SJSA1 (cell line): ENCODE measurements around the gene GBX1. TPM values are rescaled to one million over a fixed set of nuclear protein-coding genes. Genes with fewer than 3 reads are reported as not detected.

Source experiments
- DNase-seq, 2 experiments: peaks; one replicate each; pipeline ENCODE4 v3.0.0-alpha.2; 2015 to 2020; ENCODE audit warnings: low spot score in 2 of 2, low read depth in 1 of 2
- H3K27ac ChIP-seq: fragments of 250-450 bp; sonication (Bioruptor Pico); 2 replicates; pipeline ENCODE4 v1.5.1; 2020; ENCODE audit warnings: mild to moderate bottlenecking, moderate library complexity
- H3K27me3 ChIP-seq: fragments of 250-450 bp; sonication (Bioruptor Pico); replicated peaks from 2 replicates; pipeline ENCODE4 v1.5.1; 2020; ENCODE audit warnings: mild to moderate bottlenecking, moderate library complexity
- H3K36me3 ChIP-seq: fragments of 250-450 bp; sonication (Bioruptor Pico); 2 replicates; pipeline ENCODE4 v1.5.1; 2020; ENCODE audit warnings: mild to moderate bottlenecking
- H3K4me1 ChIP-seq: fragments of 250-450 bp; sonication (Bioruptor Pico); replicated peaks from 2 replicates; pipeline ENCODE4 v1.6.1; 2021; ENCODE audit warnings: mild to moderate bottlenecking
- H3K4me3 ChIP-seq: fragments of 250-450 bp; sonication (Bioruptor Pico); 2 replicates; pipeline ENCODE4 v1.5.1; 2020; ENCODE audit warnings: mild to moderate bottlenecking
- H3K9me3 ChIP-seq: fragments of 250-450 bp; sonication (Bioruptor Pico); replicated peaks from 2 replicates; pipeline ENCODE4 v1.5.1; 2020; ENCODE audit warnings: mild to moderate bottlenecking
- total RNA-seq: library from RNA; depleted of rRNA; stranded (reverse); fragments of >200 nt; shearing (Covaris generic); gene quantifications from 2 replicates; pipeline ENCODE4 v1.2.3, GENCODE V29; 2014

Gene GBX1
- total RNA-seq, 1 experiment from 2014 or later: not detected

DNA sequence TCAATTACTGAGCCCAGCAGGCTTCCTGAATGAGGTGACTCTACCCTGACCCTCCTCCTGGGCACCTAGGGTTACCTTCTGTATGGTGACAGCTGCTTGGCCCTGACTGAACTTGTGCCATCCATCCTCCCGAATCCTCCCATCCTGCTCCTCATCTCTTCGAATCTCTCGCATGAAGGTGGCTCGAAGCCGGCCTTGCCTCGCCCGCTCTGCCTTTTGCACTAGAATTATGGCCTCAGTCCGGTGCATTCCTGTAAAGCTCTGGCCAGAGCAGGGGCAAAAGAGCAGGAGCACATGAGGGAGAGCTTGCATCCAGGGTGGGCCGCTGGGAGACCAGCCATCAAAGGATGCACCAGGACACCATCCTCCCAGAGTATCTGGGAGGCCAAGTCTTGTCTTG lies 35.3 kb upstream of the GBX1 start:
- Histone ChIP-seq H3K4me1 (no peaks in the 10 kb centered on the region), H3K27me3 (peaks cover 24% of the 10 kb centered on the region), H3K4me3 (no peak overlapping the region), H3K36me3 (no peaks in the 10 kb centered on the region), H3K27ac (no peak overlapping the region), H3K9me3 (no peaks in the 10 kb centered on the region)
- no peak for DNase-seq

DNA sequence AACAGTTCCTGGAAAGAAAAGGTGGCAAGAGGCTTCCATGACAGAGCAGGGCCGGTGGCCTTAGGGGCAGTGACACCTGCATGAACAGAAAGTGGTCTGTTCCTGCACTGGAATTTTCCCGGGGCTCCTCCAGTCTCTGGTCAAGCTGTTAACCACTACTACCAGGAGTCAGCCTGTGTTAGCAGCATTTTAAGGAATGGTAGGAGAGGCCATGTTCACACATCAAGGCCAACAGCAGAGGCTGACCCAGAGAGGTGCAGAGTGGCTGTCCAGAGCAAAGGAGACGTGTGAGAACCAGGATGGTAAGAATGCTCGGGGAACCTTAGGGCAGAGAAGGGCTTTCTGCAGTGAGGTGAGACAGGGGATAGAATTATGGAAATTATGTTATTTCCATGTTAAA lies 34.3 kb upstream of the GBX1 start:
- Histone ChIP-seq H3K9me3 (no peaks in the 10 kb centered on the region), H3K27me3 (peaks cover 30% of the 10 kb centered on the region), H3K27ac (no peak overlapping the region), H3K4me1 (no peaks in the 10 kb centered on the region), H3K36me3 (no peaks in the 10 kb centered on the region), H3K4me3 (no peak overlapping the region)
- no peak for DNase-seq

DNA sequence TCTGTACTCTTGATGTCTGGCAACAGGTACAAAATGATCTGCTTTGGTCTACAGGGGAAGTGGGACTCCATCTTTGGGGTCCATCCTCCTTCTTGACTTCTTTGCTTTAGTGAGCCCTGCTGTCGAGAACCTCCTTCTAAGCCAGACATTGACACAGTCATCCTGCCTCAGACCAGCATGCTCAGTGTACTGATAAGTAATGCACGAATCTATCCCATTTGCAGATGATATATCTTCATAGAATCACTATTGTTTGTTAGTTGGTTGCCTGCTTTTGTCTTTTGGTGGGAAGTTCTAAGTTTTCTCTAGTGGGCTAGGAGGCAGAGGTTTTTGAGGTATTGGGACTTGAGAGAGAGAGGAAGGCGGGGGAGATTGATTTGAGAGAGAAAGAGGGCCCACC lies 33.9 kb upstream of the GBX1 start:
- no peaks in the 10 kb centered on the region for H3K9me3 ChIP-seq
- H3K36me3 ChIP-seq: no peaks in the 10 kb centered on the region
- no peaks in the 10 kb centered on the region for H3K4me1 ChIP-seq
- no peak for DNase-seq
- peaks cover 34% of the 10 kb centered on the region for H3K27me3 ChIP-seq
- no peak overlapping the region for H3K27ac ChIP-seq
- H3K4me3 ChIP-seq: no peak overlapping the region

DNA sequence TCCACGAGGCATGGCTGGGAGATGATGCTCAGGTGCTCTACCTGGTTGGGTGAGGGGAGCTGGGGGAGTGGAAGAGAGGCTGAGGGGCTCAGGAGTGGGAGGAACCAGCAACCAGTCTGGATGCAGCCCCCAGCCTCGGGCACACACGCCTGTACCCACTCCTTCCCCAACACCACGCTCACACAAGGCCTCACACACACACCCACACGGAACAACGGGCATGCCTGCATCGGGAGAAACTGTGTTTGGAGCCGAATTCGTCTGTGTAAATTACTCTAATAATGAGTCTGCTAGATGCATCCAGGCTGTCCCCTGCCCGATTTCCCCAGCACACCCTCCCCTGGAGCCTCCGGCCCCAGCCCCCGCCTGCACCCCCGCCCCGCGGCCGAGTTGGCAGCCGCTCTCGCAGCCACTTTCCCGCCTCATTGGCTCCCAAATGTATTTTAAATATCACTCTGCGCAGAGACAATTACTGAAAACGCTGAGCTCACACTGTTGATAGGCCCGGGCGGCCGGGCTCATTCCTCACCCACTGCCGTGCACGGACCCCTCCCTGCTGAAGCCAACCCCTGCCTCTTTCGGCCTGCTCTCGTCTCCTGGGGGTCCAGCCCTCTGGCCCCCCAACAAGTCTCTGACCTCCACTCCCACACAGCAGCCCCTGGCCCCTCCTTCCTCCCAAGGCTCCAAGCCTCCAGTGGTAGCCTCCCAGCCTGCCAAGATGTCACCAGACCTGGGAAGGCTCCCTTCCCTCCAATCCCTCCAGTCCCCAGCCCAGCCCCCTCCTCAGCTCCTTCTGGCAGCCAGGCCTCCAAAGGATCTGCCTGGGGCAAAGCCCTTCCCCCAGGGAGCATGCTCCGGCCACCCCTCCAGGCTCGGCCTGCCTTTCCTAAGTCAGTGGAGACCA lies 31.7 kb upstream of the GBX1 start:
- Histone ChIP-seq H3K36me3 (no peaks in the 10 kb centered on the region), H3K4me1 (no peaks in the 10 kb centered on the region), H3K27me3 (peaks cover 51% of the 10 kb centered on the region), H3K27ac (no peak overlapping the region), H3K4me3 (no peak overlapping the region), H3K9me3 (no peaks in the 10 kb centered on the region)
- DNase-seq: no peak

DNA sequence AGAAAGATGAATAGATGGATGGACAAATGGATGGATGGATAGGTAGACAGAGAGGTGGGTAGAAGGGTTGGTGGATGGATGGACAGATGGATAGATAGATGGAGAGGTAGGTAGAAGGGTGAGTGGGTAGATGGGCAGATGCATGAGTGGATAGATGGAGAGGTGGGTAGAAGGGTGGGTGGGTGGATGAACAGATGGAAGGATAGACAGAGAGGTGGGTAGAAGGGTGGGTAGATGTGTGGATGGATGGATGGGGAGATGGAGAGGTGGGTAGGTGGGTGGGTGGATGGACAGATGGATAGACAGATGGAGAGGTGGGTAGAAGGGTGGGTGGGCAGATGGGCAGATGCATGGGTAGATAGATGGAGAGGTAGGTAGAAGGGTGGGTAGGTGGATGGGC lies 30.4 kb upstream of the GBX1 start:
- Histone ChIP-seq H3K4me1 (no peaks in the 10 kb centered on the region), H3K9me3 (no peaks in the 10 kb centered on the region), H3K4me3 (no peak overlapping the region), H3K36me3 (no peaks in the 10 kb centered on the region), H3K27ac (no peak overlapping the region), H3K27me3 (peaks cover 44% of the 10 kb centered on the region)
- DNase-seq: no peak

DNA sequence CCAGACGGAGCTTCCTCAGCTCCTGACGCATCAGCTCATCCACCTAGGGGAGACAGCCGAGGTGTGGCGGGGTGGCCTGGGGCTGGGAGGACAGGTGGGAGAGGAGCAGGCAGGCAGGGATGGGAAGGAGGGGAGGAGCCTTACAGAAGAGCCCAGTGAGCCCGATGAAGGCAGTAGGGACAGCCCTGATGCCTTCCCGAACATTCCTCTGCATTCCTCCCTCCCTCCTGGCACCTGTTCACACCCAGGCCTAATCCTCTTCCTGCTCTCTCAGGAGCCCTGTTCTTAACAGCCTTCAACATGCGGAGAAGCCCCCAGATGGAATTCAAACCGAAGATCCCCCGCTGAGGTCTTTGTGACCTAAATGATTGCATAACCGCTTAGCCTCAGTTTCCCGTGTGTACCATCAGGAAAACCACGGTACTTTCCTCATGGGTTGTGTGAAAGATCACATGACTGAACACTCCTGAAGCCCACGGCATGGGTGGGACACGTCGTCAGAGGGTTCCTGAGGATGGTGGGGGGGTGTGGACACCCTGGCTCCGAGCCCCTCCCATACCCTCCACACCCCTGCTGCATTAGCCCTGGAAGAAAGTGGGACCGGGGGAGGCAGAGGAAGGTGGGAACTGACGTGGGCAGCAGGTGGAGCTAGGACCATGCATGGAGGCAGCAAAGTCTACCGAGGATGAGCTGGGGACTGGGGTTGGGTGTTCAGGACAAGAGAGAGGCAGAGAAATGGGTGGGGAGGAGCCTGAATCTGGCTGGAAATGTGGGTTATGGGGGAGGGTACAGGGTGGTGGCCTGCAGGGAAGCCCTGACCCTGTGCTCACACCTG lies 28.3 kb upstream of the GBX1 start:
- no peaks in the 10 kb centered on the region for H3K36me3 ChIP-seq
- no peak overlapping the region for H3K4me3 ChIP-seq
- DNase-seq: no peak
- H3K4me1 ChIP-seq: no peaks in the 10 kb centered on the region
- H3K9me3 ChIP-seq: no peaks in the 10 kb centered on the region
- peaks cover 44% of the 10 kb centered on the region for H3K27me3 ChIP-seq
- H3K27ac ChIP-seq: no peak overlapping the region

DNA sequence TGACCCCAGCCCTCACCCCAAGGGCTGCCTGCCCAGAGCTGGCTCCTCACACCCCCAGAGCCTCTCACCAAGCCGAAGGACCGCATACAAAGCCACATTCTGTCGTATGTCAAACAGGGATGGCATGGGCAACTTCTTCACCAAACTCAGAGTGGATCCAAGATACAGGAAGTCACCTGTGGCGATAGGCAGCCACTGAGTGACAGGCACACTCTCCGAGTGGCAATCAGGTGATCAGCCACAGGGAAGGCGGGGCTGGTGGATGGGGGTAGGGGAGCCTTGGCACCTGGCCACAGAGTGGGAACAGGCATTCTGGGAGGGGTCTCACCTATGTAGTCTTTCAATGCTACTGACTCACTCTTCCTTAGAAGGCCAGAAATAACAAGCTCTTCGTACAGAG lies 26.7 kb upstream of the GBX1 start:
- Histone ChIP-seq H3K4me3 (no peak overlapping the region), H3K9me3 (no peaks in the 10 kb centered on the region), H3K4me1 (no peaks in the 10 kb centered on the region), H3K27ac (no peak overlapping the region), H3K27me3 (peaks cover 55% of the 10 kb centered on the region), H3K36me3 (no peaks in the 10 kb centered on the region)
- no peak for DNase-seq

DNA sequence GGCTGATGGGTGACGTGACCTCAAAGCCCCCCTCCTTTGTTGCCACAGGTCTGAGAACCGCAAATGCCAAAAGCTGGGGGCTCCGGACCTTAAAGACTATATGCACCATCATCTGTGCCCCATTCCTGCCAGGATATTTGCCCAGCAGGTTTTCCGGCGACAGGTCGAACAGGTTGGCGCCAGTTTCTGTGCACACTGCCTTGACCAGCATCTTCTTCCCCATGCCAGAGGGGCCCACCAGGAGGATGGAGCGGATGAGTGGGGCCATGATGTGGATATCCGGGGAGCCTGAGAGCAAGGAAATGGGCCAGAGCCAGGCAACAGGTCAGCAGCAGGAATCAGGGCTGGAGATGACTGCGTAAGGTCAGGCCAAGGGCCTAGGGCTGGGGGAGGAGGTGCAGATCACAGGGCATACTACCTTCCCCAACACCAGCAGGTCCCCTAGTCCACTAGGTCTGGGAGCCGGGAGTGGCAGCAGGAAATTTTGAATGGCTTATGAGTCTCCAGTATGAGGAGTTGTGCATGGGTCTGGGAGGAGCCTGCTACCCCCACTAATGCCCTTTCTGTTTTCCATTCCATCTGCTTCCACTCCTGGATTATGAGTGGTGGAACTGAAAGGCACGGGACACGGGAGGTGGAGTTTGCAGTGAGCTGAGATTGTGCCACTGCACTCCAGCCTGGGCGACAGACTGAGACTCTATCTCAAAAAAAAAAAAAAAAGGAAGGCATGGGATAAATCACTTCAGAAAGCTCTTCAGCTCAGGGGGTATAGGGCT lies 25.9 kb upstream of the GBX1 start:
- H3K27me3 ChIP-seq: peaks cover 59% of the 10 kb centered on the region
- H3K36me3 ChIP-seq: no peaks in the 10 kb centered on the region
- H3K4me3 ChIP-seq: no peak overlapping the region
- H3K4me1 ChIP-seq: no peaks in the 10 kb centered on the region
- no peak overlapping the region for H3K27ac ChIP-seq
- no peaks in the 10 kb centered on the region for H3K9me3 ChIP-seq
- DNase-seq: no peak

DNA sequence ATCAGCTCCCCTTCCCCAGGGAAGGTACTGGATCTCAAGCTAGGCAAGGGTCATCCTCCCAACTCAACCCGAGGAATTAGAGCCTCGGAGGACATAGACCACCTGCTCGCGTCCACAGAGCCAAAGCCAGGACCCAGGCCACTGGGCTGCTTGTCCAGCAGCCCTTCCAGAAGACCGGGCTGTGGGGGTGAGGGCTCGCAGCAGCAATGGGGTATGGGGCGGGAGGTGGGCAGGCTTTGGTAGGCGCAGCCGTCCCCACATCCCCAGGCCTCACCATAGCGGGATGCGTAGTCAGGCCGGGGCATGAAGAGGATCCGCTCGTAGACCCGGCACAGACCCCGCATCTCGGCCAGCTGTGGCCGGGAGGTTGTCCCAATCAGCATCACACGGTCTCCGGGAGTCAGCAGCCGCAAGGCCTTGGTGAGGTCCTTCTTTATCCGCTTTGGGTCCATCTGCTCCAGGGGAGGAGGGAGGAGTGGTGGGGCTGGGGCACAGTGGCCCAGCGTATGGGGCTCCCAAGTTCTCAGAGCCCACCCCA lies 24.6 kb upstream of the GBX1 start:
- Histone ChIP-seq H3K9me3 (no peaks in the 10 kb centered on the region), H3K27ac (no peak overlapping the region), H3K36me3 (no peaks in the 10 kb centered on the region), H3K27me3 (peaks cover 54% of the 10 kb centered on the region), H3K4me1 (no peaks in the 10 kb centered on the region), H3K4me3 (no peak overlapping the region)
- no peak for DNase-seq

DNA sequence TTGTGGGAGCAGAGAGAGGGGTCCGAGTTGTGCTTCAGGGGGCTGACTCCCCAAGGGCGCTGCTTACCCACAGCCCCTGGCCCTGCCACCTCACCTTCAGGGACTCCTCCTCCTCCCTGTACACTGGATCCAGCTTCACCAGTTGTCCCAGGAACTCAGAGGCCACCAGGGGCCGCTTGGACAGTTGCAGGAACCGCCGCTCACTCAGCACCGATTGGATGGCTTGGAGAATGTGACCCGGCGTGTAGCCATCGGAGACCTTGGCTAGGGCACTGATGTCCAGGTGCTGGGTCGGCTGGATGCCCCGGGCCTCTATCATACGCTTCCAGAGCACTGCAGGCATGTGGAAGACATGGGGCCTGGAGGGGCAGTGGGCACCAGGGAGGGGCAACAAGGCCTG lies 24.1 kb upstream of the GBX1 start:
- H3K36me3 ChIP-seq: no peaks in the 10 kb centered on the region
- no peaks in the 10 kb centered on the region for H3K9me3 ChIP-seq
- H3K27me3 ChIP-seq: peaks cover 49% of the 10 kb centered on the region
- DNase-seq: no peak
- no peak overlapping the region for H3K27ac ChIP-seq
- H3K4me1 ChIP-seq: no peaks in the 10 kb centered on the region
- H3K4me3 ChIP-seq: no peak overlapping the region

DNA sequence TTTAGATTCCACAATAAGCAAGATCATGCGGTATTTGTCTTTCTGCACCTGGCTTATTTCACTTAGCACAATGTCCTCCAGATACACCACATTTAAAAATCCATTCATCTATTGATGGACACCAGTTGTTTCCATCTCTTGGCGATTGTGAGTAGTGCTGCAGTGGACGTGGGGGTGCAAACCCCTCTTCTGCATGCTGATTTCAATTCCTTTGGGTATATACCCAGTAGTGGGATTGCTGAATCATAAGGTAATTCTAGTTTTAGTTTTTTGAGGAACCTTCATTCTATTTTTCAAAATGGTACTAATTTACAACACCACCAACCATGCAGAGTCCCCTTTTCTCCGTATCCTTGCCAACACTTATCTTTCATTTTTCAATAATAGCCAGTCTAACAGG lies 21.5 kb upstream of the GBX1 start:
- DNase-seq: no peak
- Histone ChIP-seq H3K36me3 (no peaks in the 10 kb centered on the region), H3K9me3 (no peaks in the 10 kb centered on the region), H3K4me3 (no peak overlapping the region), H3K4me1 (no peaks in the 10 kb centered on the region), H3K27me3 (peaks cover 30% of the 10 kb centered on the region), H3K27ac (no peak overlapping the region)

DNA sequence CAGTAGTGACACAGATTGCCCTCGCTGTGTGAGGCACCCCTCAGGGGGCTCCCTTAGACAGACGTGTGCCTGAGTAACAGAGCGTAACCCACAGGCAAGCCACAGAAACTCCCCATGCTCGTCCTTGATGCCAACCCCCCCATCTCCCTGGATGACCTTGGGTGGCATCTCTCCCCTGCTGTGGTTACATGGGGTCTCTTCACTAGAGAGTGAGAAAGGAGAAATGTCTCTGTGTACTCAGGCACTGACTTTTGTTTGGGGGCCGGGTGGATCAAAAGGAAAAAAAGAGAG lies 20.7 kb upstream of the GBX1 start:
- no peaks in the 10 kb centered on the region for H3K9me3 ChIP-seq
- no peak overlapping the region for H3K27ac ChIP-seq
- no peaks in the 10 kb centered on the region for H3K4me1 ChIP-seq
- peaks cover 34% of the 10 kb centered on the region for H3K27me3 ChIP-seq
- H3K36me3 ChIP-seq: no peaks in the 10 kb centered on the region
- H3K4me3 ChIP-seq: no peak overlapping the region
- no peak for DNase-seq

DNA sequence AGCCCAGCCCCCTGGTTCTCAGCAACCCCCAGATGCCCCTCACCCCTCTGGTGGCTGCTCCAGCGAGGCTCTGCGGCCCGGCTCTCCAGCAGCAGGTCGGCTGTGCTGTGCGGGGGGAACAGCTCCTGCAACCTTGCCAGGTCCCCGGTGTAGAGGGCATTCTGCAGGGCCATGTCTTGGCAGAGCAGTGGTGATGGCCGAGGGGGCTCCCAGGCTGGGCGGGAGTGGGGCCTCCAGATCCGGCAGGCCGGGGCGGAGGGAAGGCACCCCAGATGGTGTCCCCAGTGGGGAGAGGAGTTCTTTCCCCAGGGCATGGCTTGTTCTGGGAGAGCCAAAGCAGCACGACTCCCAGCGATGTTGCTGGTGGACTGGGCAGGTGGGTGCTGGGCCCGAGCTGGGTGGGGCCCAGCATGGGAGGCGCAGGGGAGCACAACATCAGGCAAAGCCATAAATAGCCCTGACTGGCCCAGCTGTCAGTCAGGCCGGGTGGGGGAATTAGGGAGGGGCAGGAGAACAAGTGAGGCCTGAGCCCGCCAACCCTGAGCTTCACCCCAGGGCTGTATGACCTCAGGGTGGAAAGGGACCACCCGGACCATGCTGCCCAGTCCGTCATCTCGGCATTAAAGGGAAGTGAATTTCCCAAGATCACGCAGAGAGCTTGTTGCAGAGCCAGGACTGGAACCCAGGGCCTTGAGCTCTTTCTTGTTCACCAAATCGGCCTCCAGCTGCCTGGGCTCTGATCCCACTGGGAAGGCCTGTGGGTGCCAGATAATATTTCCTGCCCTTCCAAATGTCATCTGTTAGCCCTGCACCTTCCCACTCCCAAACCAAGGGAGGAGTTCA lies 20.1 kb upstream of the GBX1 start:
- H3K4me3 ChIP-seq: no peak overlapping the region
- H3K36me3 ChIP-seq: no peaks in the 10 kb centered on the region
- H3K4me1 ChIP-seq: no peaks in the 10 kb centered on the region
- DNase-seq: no peak
- peaks cover 34% of the 10 kb centered on the region for H3K27me3 ChIP-seq
- H3K27ac ChIP-seq: no peak overlapping the region
- H3K9me3 ChIP-seq: no peaks in the 10 kb centered on the region
